NB4 (cell line): ENCODE data around the gene BICRA.

Source experiments
- POLR2A ChIP-seq: IDR thresholded peaks from 2 replicates; pipeline ENCODE4 v1.6.1; 2011; ENCODE audit warnings: mild to moderate bottlenecking; ENCODE audit not compliant: insufficient read length; ENCODE audit errors: extremely low read depth
- TF ChIP-seq, protein P1 (sequence below): IDR thresholded peaks from one replicate; pipeline ENCODE4 v1.5.1; 2012; ENCODE audit warnings: low read depth, low read length
- TF ChIP-seq, protein P2 (sequence below): IDR thresholded peaks from 2 replicates; pipeline ENCODE4 v1.6.1; 2011; ENCODE audit warnings: low read depth, low read length

DNA sequence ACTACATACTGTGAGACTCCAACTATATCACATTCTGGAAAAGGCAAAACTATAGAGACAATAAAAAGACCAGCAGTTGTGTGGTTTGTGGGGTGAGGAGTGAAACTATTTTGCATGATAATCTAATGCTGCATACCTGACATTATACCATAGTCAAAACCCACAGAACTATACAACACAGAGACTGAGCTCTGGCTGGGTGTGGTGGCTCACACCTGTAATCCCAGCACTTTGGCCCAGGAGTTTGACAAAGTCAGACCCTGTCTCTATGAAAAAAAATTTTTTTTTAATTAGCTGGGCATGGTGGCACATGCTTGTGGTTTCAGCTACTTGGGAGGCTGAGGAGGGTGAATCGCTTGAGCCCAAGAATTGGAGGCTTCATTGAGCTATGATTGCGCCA, 47.9 kb upstream of the BICRA start:
- TF ChIP-seq, protein P1, sequence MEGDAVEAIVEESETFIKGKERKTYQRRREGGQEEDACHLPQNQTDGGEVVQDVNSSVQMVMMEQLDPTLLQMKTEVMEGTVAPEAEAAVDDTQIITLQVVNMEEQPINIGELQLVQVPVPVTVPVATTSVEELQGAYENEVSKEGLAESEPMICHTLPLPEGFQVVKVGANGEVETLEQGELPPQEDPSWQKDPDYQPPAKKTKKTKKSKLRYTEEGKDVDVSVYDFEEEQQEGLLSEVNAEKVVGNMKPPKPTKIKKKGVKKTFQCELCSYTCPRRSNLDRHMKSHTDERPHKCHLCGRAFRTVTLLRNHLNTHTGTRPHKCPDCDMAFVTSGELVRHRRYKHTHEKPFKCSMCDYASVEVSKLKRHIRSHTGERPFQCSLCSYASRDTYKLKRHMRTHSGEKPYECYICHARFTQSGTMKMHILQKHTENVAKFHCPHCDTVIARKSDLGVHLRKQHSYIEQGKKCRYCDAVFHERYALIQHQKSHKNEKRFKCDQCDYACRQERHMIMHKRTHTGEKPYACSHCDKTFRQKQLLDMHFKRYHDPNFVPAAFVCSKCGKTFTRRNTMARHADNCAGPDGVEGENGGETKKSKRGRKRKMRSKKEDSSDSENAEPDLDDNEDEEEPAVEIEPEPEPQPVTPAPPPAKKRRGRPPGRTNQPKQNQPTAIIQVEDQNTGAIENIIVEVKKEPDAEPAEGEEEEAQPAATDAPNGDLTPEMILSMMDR = no peak
- no peak for TF ChIP-seq POLR2A
- TF ChIP-seq, protein P2, sequence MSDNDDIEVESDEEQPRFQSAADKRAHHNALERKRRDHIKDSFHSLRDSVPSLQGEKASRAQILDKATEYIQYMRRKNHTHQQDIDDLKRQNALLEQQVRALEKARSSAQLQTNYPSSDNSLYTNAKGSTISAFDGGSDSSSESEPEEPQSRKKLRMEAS = no peak
